Tibial nerve (tissue), 4 donors: Measurements from ENCODE around the gene SLC8A2. TPM values are rescaled to one million over a fixed set of nuclear protein-coding genes. Genes with fewer than 3 reads are reported as not detected.

Source experiments
- DNase-seq, 2 donors: peaks; one replicate each; pipeline ENCODE4 v3.0.0-alpha.2; 2019; ENCODE audit warnings: low spot score in 2 of 2
- H3K27ac ChIP-seq, 4 donors: fragments of 200-600 bp; sonication (generic) in 3 of 4; one replicate each; pipeline ENCODE4 v1.5.1; 2017 to 2019; ENCODE audit warnings: mild to moderate bottlenecking in 1 of 4
- H3K27me3 ChIP-seq, 2 donors: fragments of 200-600 bp; sonication (generic) in 1 of 2; one replicate each; pipeline versions ENCODE4 v1.5.1 to v1.6.0; 2017 to 2019
- H3K36me3 ChIP-seq, 3 donors: fragments of 200-600 bp; sonication (generic); one replicate each; pipeline ENCODE4 v1.5.1; 2018 to 2019
- H3K4me1 ChIP-seq, 4 donors: fragments of 200-600 bp; sonication (generic) in 3 of 4; one replicate each; pipeline ENCODE4 v1.5.1; 2017 to 2019
- H3K4me3 ChIP-seq, 4 donors: fragments of 200-600 bp; sonication (generic) in 3 of 4; one replicate each; pipeline ENCODE4 v1.5.1; 2017 to 2019; ENCODE audit warnings: mild to moderate bottlenecking in 1 of 4, moderate library complexity in 1 of 4
- H3K9me3 ChIP-seq, 4 donors: fragments of 200-600 bp; sonication (generic) in 3 of 4; one replicate each; pipeline ENCODE4 v1.5.1; 2017 to 2019
- EP300 ChIP-seq, 2 donors: sonication (generic); formaldehyde crosslinking; IDR thresholded peaks; one replicate each; pipeline ENCODE4 v1.6.1; 2017; ENCODE audit warnings: antibody characterized with exemption in 2 of 2, mild to moderate bottlenecking in 1 of 2
- POLR2A ChIP-seq, 2 donors: fragments of 450-650 bp; IDR thresholded peaks; one replicate each; pipeline ENCODE4 v1.6.1; 2017; ENCODE audit warnings: antibody characterized with exemption in 2 of 2, mild to moderate bottlenecking in 2 of 2, moderate library complexity in 2 of 2
- WGBS, 2 donors: methylation state at CpG; one replicate each; pipeline ENCODE4 v1.1.5; 2018; 5-methylcytosine and 5-hydroxymethylcytosine counted together
- total RNA-seq, 4 donors: library from RNA; depleted of rRNA; stranded (reverse); fragments of >200 nt; gene quantifications; one replicate each; pipeline ENCODE4 v1.1.0, GENCODE V29; 2016
- TF ChIP-seq, protein P1 (sequence below), 5 experiments: fragments of 200-600 bp in 3 of 5; fragments of 450-650 bp in 2 of 5; sonication (generic) in 3 of 5; IDR thresholded peaks; one replicate each; pipeline ENCODE4 v1.5.1; 2016 to 2019; ENCODE audit warnings: antibody characterized with exemption in 5 of 5, mild to moderate bottlenecking in 3 of 5, moderate library complexity in 2 of 5

Gene SLC8A2
- total RNA-seq, 4 donors from 2014 or later: not detected

DNA sequence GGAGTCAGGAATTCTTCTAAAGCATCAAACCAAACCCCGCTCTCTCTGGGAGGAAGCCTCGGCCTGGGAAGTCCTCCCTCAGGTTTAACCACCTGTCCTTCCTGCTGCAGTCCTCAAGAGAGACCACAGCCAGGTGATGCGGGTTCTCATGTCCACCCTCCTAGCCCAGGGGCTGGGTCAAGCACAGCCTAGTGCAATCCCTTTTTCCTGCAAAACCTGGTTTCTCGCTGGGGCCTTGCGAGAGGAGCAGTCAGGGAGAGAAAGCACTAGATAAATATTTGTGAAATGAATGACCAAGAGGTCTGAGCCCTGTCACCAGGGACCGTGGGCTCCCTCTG, 2.4 kb downstream of the SLC8A2 start:
- Histone ChIP-seq H3K9me3 (no peaks in the 10 kb centered on the region), H3K27ac (no peak overlapping the region), H3K27me3 (peaks cover 0 to 92% of the 10 kb centered on the region in 2 donors), H3K36me3 (no peaks in the 10 kb centered on the region), H3K4me3 (no peak overlapping the region), H3K4me1 (peaks cover 0 to 15% (median 4%) of the 10 kb centered on the region in 4 donors)
- TF ChIP-seq POLR2A (IDR thresholded peaks at IDR 0.05) (no peak), EP300 (IDR thresholded peaks at IDR 0.05) (no peak)
- TF ChIP-seq, protein P1, sequence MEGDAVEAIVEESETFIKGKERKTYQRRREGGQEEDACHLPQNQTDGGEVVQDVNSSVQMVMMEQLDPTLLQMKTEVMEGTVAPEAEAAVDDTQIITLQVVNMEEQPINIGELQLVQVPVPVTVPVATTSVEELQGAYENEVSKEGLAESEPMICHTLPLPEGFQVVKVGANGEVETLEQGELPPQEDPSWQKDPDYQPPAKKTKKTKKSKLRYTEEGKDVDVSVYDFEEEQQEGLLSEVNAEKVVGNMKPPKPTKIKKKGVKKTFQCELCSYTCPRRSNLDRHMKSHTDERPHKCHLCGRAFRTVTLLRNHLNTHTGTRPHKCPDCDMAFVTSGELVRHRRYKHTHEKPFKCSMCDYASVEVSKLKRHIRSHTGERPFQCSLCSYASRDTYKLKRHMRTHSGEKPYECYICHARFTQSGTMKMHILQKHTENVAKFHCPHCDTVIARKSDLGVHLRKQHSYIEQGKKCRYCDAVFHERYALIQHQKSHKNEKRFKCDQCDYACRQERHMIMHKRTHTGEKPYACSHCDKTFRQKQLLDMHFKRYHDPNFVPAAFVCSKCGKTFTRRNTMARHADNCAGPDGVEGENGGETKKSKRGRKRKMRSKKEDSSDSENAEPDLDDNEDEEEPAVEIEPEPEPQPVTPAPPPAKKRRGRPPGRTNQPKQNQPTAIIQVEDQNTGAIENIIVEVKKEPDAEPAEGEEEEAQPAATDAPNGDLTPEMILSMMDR (IDR thresholded peaks at IDR 0.05): no peak
- WGBS, 2 donors: 13% methylated on average over 6 of the region's 6 CpGs
- DNase-seq: no peak

DNA sequence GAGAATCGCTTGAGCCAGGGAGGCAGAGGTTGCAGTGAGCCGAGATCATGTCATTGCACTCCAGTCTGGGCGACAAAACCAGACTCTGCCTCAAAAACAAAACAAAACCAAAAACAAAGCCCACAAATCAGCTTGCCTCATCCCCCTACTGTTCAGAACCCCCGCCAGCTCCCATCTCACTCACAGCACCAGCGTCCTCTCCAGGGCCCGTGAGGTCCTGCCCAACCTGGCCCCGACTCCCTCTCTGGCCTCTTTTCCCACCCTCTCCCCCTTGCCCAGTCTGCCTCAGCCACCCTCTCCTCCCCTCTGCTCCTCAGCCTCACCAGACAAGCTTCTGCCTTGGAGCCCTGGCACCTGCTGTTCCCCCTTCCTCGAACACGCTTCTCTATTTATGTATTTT, 3.8 kb downstream of the SLC8A2 start:
- H3K27ac ChIP-seq: no peak overlapping the region
- no peak for DNase-seq
- H3K9me3 ChIP-seq: no peaks in the 10 kb centered on the region
- no peaks in the 10 kb centered on the region for H3K36me3 ChIP-seq
- peaks cover 0 to 84% of the 10 kb centered on the region in 2 donors for H3K27me3 ChIP-seq
- H3K4me1 ChIP-seq: peaks cover 0 to 15% (median 4%) of the 10 kb centered on the region in 4 donors
- TF ChIP-seq EP300 (IDR thresholded peaks at IDR 0.05) (no peak), POLR2A (IDR thresholded peaks at IDR 0.05) (no peak)
- TF ChIP-seq, protein P1 (IDR thresholded peaks at IDR 0.05): no peak
- 40 to 46% methylated on average over 9 of the region's 9 CpGs for WGBS, 2 donors
- no peak overlapping the region for H3K4me3 ChIP-seq

DNA sequence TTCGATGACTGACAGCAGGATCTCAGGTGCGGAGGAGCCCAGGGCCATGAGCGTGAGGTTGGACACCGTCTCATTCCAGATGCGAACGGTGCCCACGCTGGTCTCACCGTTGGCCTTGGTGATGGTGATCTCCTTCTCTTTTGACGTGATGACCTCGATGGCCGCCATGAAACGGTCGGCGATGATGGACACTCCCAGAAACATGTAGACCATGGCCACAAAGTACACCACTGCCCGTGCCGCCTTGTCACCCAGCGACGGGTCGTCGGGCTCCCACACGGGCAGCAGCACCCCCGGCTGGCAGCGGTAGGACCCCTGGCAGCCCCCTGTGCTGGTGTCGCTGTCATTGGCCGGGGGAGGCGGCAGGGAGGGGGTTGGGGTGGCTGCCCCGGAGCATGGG, 5.7 kb downstream of the SLC8A2 start:
- no peak overlapping the region for H3K4me3 ChIP-seq
- H3K27me3 ChIP-seq: peaks cover 0 to 83% of the 10 kb centered on the region in 2 donors
- TF ChIP-seq, protein P1 (IDR thresholded peaks at IDR 0.05): no peak
- TF ChIP-seq POLR2A (IDR thresholded peaks at IDR 0.05): no peak
- H3K9me3 ChIP-seq: no peaks in the 10 kb centered on the region
- H3K36me3 ChIP-seq: no peaks in the 10 kb centered on the region
- no peak overlapping the region for H3K27ac ChIP-seq
- WGBS, 2 donors: 87 to 89% methylated on average over 17 of the region's 27 CpGs
- DNase-seq: no peak
- H3K4me1 ChIP-seq: no peaks in the 10 kb centered on the region

DNA sequence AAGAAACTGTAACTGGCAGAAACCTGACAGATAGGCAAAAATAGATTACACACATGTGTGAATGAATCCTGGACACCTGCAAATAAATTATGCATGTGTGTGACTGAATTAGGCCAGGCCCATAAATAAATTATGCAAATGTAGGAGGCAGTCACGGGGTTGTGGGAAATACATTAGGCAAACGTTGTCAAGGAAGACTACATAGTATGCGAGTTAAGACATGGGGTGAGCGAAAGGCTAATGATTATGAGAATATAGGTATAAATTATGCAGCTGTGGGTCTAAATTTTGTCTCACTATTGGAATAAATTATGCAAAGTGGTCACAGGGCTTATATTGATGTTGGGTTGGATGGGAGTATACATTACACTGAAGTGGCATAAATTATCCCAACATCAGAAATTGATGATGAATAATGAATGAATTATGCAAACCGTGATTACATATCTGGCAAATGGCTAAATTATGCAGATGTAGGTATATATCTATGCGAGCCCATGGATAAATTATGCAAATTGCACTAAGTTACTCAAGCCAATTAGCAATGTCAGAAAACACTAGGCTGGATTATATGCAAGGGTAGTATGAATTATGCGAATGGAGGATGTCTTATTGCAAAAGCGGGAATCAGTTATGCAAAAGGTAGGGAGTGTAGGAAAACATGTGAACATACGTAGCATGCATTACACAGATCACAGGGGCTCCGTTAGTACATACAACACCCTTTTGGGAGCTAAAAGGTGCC, 6.8 kb downstream of the SLC8A2 start:
- Histone ChIP-seq H3K4me3 (no peak overlapping the region), H3K9me3 (no peaks in the 10 kb centered on the region), H3K27me3 (peaks cover 0 to 82% of the 10 kb centered on the region in 2 donors), H3K27ac (no peak overlapping the region), H3K4me1 (no peaks in the 10 kb centered on the region), H3K36me3 (no peaks in the 10 kb centered on the region)
- 69 to 72% methylated on average over 10 of the region's 10 CpGs for WGBS, 2 donors
- no peak for DNase-seq
- TF ChIP-seq, protein P1 (IDR thresholded peaks at IDR 0.05): no peak
- TF ChIP-seq POLR2A (IDR thresholded peaks at IDR 0.05): no peak
- no peak for TF ChIP-seq EP300 (IDR thresholded peaks at IDR 0.05)

DNA sequence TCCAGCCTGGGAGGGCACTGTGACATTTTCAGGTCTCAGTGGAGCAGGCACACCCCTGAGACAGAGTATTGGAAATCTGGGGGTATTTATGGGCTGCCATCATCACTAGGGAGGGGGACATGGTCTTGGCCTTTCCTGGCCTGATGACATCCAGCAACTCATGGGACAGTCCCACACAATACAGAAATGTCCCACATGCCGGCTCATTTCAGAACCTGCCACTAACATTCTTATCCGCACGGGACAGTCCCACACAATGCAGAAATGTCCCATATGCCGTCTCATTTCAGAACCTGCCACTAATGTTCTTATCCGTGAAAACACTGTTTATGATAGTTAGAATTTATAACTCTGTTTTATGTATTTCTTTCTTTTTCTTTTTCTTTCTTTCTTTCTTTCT, 9.8 kb downstream of the SLC8A2 start:
- 86 to 88% methylated on average over 5 of the region's 5 CpGs for WGBS, 2 donors
- DNase-seq: no peak
- TF ChIP-seq EP300 (IDR thresholded peaks at IDR 0.05) (no peak), POLR2A (IDR thresholded peaks at IDR 0.05) (no peak)
- TF ChIP-seq, protein P1 (IDR thresholded peaks at IDR 0.05): no peak

More for the DNA sequence above, 9.8 kb downstream of the SLC8A2 start:
- H3K4me1 ChIP-seq: peaks cover 0 to 10% (median 0%) of the 10 kb centered on the region in 4 donors
- H3K36me3 ChIP-seq: no peaks in the 10 kb centered on the region
- peaks cover 0 to 5% (median 0%) of the 10 kb centered on the region in 4 donors for H3K9me3 ChIP-seq
- no peak overlapping the region for H3K27ac ChIP-seq
- no peak overlapping the region for H3K4me3 ChIP-seq
- H3K27me3 ChIP-seq: peaks cover 0 to 83% of the 10 kb centered on the region in 2 donors
